DND-41 (cell line): ENCODE results near the gene SESTD1.

Experiments used
- CTCF ChIP-seq: IDR thresholded peaks from 2 replicates; pipeline ENCODE4 v1.5.1; 2012; ENCODE audit warnings: borderline replicate concordance, low read length, moderate library complexity, mild to moderate bottlenecking; ENCODE audit not compliant: poor library complexity, severe bottlenecking; ENCODE audit errors: extremely low read depth
- EZH2 ChIP-seq: IDR thresholded peaks from 3 replicates; pipeline ENCODE4 v1.6.1; 2012; ENCODE audit warnings: borderline replicate concordance, low read depth, mild to moderate bottlenecking, moderate library complexity, low read length, inconsistent platforms; ENCODE audit not compliant: severe bottlenecking

DNA sequence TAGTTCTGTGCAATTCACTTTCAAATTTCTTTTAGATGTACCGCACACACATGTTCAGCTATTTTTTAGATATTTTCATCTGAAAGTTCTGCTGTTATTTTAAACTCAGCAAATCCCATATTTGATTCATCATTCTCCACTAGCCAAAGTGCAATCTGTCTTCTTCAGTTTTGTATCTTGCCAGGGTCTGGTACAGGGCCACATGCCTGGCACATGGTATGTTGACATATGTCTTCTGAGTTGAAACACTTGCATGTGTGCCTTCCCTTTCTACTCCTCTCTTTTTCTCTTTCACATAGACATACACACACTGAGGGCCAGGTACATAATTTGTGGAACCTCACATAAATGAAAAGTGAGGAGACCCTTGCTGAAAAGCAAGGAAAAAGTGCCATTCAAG is 25.7 kb upstream of the SESTD1 start:
- TF ChIP-seq EZH2 (no peak), CTCF (no peak)
